HG02642 (cell line): ENCODE measurements around the gene SPPL2B.
"Not testable (repeated sequence)": the region's sequence is repeated elsewhere in the genome, so short reads cannot be mapped to it uniquely, and the experiment has no call there.

Experiments
- ATAC-seq: cut with Tn5 transposase; IDR thresholded peaks from one replicate; pipeline ENCODE4 v1.9.1; 2021; ENCODE audit warnings: mild to moderate bottlenecking; ENCODE audit not compliant: unreplicated experiment, poor library complexity

Gene SPPL2B

GRCh38 chr19:2328401-2329148, at the start of gene SPPL2B, which contains the start of gene LSM7:
TSS of gene SPPL2B (plus strand) at chr19:2328684. CDS start at chr19:2328710, 26 bp downstream.
TSS of gene LSM7 (minus strand) at chr19:2328586. CDS start at chr19:2328566, 20 bp downstream.
- ATAC-seq, result peak; percentile 76

GRCh38 chr19:2280633-2281264, 47.7 kb upstream of the SPPL2B start:
- ATAC-seq, result no peak

- ATAC-seq, result not testable (repeated sequence)
Measured at GRCh38 chr19:2281265-2282061, 47.0 kb upstream of the SPPL2B start.

GRCh38 chr19:2282062-2282861, 46.2 kb upstream of the SPPL2B start, which contains the start of gene PEAK3:
TSS of gene PEAK3 (minus strand) at chr19:2282175. CDS start at chr19:2280931, 1,244 bp downstream.
- ATAC-seq, result no peak

GRCh38 chr19:2282862-2283237, 45.6 kb upstream of the SPPL2B start:
- ATAC-seq, result no peak

GRCh38 chr19:2283835-2284507, 44.5 kb upstream of the SPPL2B start:
- ATAC-seq, result no peak

- no peak for ATAC-seq
Measured at GRCh38 chr19:2286402-2287140, 41.9 kb upstream of the SPPL2B start.

GRCh38 chr19:2287585-2288337, 40.7 kb upstream of the SPPL2B start:
- no peak for ATAC-seq

GRCh38 chr19:2288338-2288817, 40.1 kb upstream of the SPPL2B start:
- ATAC-seq, result no peak

GRCh38 chr19:2288818-2289713, 39.4 kb upstream of the SPPL2B start:
- ATAC-seq, result no peak

- no peak for ATAC-seq
Measured at GRCh38 chr19:2289714-2290435, 38.6 kb upstream of the SPPL2B start.

GRCh38 chr19:2290441-2291184, 37.9 kb upstream of the SPPL2B start:
- ATAC-seq, result no peak

GRCh38 chr19:2291185-2291751, 37.2 kb upstream of the SPPL2B start:
- no peak for ATAC-seq

- ATAC-seq, result no peak
Measured at GRCh38 chr19:2294687-2295335, 33.7 kb upstream of the SPPL2B start.

GRCh38 chr19:2296141-2296540, 32.3 kb upstream of the SPPL2B start:
- no peak for ATAC-seq
